ENCODE data around the gene PEX5L. TPM values are rescaled to one million over a fixed set of nuclear protein-coding genes. Genes with fewer than 3 reads are reported as not detected.

The PEX5L gene
- total RNA-seq, result under 0.01 TPM in 2 replicates

GRCh38 chr3:180036671-180037455 is at the start of gene PEX5L:
PEX5L (minus strand) TSS chr3:180036937; CDS start chr3:180036599, 338 bp downstream.
- DNase-seq (ENCODE audit: low read depth) (peak; percentile 17), FAIRE-seq (no peak)

GRCh38 chr3:180085122-180085710 is 48.5 kb upstream of the PEX5L start:
- Histone ChIP-seq H3K27me3 (ENCODE audit: control insufficient read depth, insufficient read depth, low read length) (no peaks in the 10 kb centered on the region), H3K4me3 (ENCODE audit: low read depth, low read length) (no peak overlapping the region), H3K36me3 (ENCODE audit: control insufficient read depth, insufficient read depth, low read length) (no peaks in the 10 kb centered on the region)
- TF ChIP-seq CTCF (IDR thresholded peaks at IDR 0.05; ENCODE audit: insufficient read depth, low read length, severe bottlenecking), result peak; percentile 4
- FAIRE-seq (no peak), DNase-seq (ENCODE audit: low read depth) (no peak)

More at GRCh38 chr3:180036671-180037455, at the start of gene PEX5L:
- H3K4me3 ChIP-seq (ENCODE audit: low read depth, low read length), result peak within 1 kb of the TSS; percentile 29
- TF ChIP-seq CTCF (IDR thresholded peaks at IDR 0.05; ENCODE audit: insufficient read depth, low read length, severe bottlenecking), result no peak
- peaks cover 15% of the 10 kb centered on the region for H3K27me3 ChIP-seq (ENCODE audit: control insufficient read depth, insufficient read depth, low read length)
- no peaks in the 10 kb centered on the region for H3K36me3 ChIP-seq (ENCODE audit: control insufficient read depth, insufficient read depth, low read length)

GRCh38 chr3:180082699-180083098 is 46.0 kb upstream of the PEX5L start:
- Histone ChIP-seq H3K36me3 (ENCODE audit: control insufficient read depth, insufficient read depth, low read length) (no peaks in the 10 kb centered on the region), H3K4me3 (ENCODE audit: low read depth, low read length) (no peak overlapping the region), H3K27me3 (ENCODE audit: control insufficient read depth, insufficient read depth, low read length) (no peaks in the 10 kb centered on the region)
- FAIRE-seq (no peak), DNase-seq (ENCODE audit: low read depth) (no peak)
- no peak for TF ChIP-seq CTCF (IDR thresholded peaks at IDR 0.05; ENCODE audit: insufficient read depth, low read length, severe bottlenecking)

GRCh38 chr3:180078592-180078991 is 41.9 kb upstream of the PEX5L start:
- FAIRE-seq, result no peak
- no peaks in the 10 kb centered on the region for H3K27me3 ChIP-seq (ENCODE audit: control insufficient read depth, insufficient read depth, low read length)
- no peaks in the 10 kb centered on the region for H3K36me3 ChIP-seq (ENCODE audit: control insufficient read depth, insufficient read depth, low read length)
- no peak for TF ChIP-seq CTCF (IDR thresholded peaks at IDR 0.05; ENCODE audit: insufficient read depth, low read length, severe bottlenecking)
- no peak for DNase-seq (ENCODE audit: low read depth)
- no peak overlapping the region for H3K4me3 ChIP-seq (ENCODE audit: low read depth, low read length)

GRCh38 chr3:180073561-180073960 is 36.8 kb upstream of the PEX5L start:
- FAIRE-seq, result no peak
- Histone ChIP-seq H3K27me3 (ENCODE audit: control insufficient read depth, insufficient read depth, low read length) (no peaks in the 10 kb centered on the region), H3K4me3 (ENCODE audit: low read depth, low read length) (no peak overlapping the region), H3K36me3 (ENCODE audit: control insufficient read depth, insufficient read depth, low read length) (no peaks in the 10 kb centered on the region)
- peak; percentile 76 for DNase-seq (ENCODE audit: low read depth)
- TF ChIP-seq CTCF (IDR thresholded peaks at IDR 0.05; ENCODE audit: insufficient read depth, low read length, severe bottlenecking), result no peak

Measured in bronchial epithelial cell (primary cell).